ENCODE results near the gene SSRP1. TPM values are rescaled to one million over a fixed set of nuclear protein-coding genes. Genes with fewer than 3 reads are reported as not detected.

The SSRP1 gene
- total RNA-seq, 3 donors from 2014 or later: 59.5 to 79.3 (median 65.8) TPM

- Histone ChIP-seq H3K4me3 (no peak overlapping the region), H3K4me1 (ENCODE audit: low read depth) (no peaks in the 10 kb centered on the region), H3K9me3 (no peaks in the 10 kb centered on the region), H3K36me3 (ENCODE audit: low read depth) (no peaks in the 10 kb centered on the region)
- no peak for TF ChIP-seq CTCF (IDR thresholded peaks at IDR 0.05)
- DNase-seq (no peak), ATAC-seq (no peak)
- intact Hi-C loops (cut with DNase I, micrococcal nuclease): no loop called here
Observed at GRCh38 chr11:57376095-57377090, 40.7 kb upstream of the SSRP1 start.

- intact Hi-C loops (cut with DNase I, micrococcal nuclease): no loop called here
- TF ChIP-seq CTCF (IDR thresholded peaks at IDR 0.05): no peak
Observed at GRCh38 chr11:57375490-57375889, 39.8 kb upstream of the SSRP1 start.

GRCh38 chr11:57374966-57375365 lies 39.3 kb upstream of the SSRP1 start:
- no peaks in the 10 kb centered on the region for H3K36me3 ChIP-seq (ENCODE audit: low read depth)
- intact Hi-C loops (cut with DNase I, micrococcal nuclease): no loop called here
- H3K4me3 ChIP-seq: no peak overlapping the region
- TF ChIP-seq CTCF (IDR thresholded peaks at IDR 0.05): no peak
- no peaks in the 10 kb centered on the region for H3K9me3 ChIP-seq
- no peak for ATAC-seq
- no peak for DNase-seq
- no peaks in the 10 kb centered on the region for H3K4me1 ChIP-seq (ENCODE audit: low read depth)

More at GRCh38 chr11:57375490-57375889, 39.8 kb upstream of the SSRP1 start:
- H3K9me3 ChIP-seq: no peaks in the 10 kb centered on the region
- no peaks in the 10 kb centered on the region for H3K36me3 ChIP-seq (ENCODE audit: low read depth)
- ATAC-seq (no peak), DNase-seq (no peak)
- no peaks in the 10 kb centered on the region for H3K4me1 ChIP-seq (ENCODE audit: low read depth)
- no peak overlapping the region for H3K4me3 ChIP-seq

GRCh38 chr11:57373146-57373545 lies 37.5 kb upstream of the SSRP1 start:
- Histone ChIP-seq H3K4me1 (ENCODE audit: low read depth) (no peaks in the 10 kb centered on the region), H3K36me3 (ENCODE audit: low read depth) (no peaks in the 10 kb centered on the region), H3K9me3 (no peaks in the 10 kb centered on the region), H3K4me3 (no peak overlapping the region)
- no peak for ATAC-seq
- intact Hi-C loops (cut with DNase I, micrococcal nuclease): no loop called here
- no peak for DNase-seq
- TF ChIP-seq CTCF (IDR thresholded peaks at IDR 0.05): no peak

GRCh38 chr11:57370941-57371340 lies 35.2 kb upstream of the SSRP1 start:
- Histone ChIP-seq H3K4me3 (no peak overlapping the region), H3K4me1 (ENCODE audit: low read depth) (no peaks in the 10 kb centered on the region), H3K9me3 (no peaks in the 10 kb centered on the region), H3K36me3 (ENCODE audit: low read depth) (no peaks in the 10 kb centered on the region)
- no peak for ATAC-seq
- no peak for TF ChIP-seq CTCF (IDR thresholded peaks at IDR 0.05)
- intact Hi-C loops (cut with DNase I, micrococcal nuclease): no loop called here
- no peak for DNase-seq
